Ishikawa (cell line): ENCODE results near the gene SLC22A14.

Experiments
- EGR1 ChIP-seq: IDR thresholded peaks from 2 replicates; pipeline ENCODE4 v1.6.1; 2012
- EP300 ChIP-seq: IDR thresholded peaks from 2 replicates; pipeline ENCODE4 v1.6.1; 2012; ENCODE audit warnings: borderline replicate concordance
- FOXM1 ChIP-seq: IDR thresholded peaks from 2 replicates; pipeline ENCODE4 v1.6.1; 2012; ENCODE audit warnings: low read depth, borderline replicate concordance
- NFIC ChIP-seq: IDR thresholded peaks from 2 replicates; pipeline ENCODE4 v1.6.1; 2012
- RAD21 ChIP-seq: IDR thresholded peaks from 2 replicates; pipeline ENCODE4 v1.6.1; 2012; ENCODE audit warnings: low read depth
- TAF1 ChIP-seq: IDR thresholded peaks from 2 replicates; pipeline ENCODE4 v1.6.1; 2012; ENCODE audit warnings: low read depth, mild to moderate bottlenecking
- ZBTB7A ChIP-seq: IDR thresholded peaks from 2 replicates; pipeline ENCODE4 v1.6.1; 2012; ENCODE audit warnings: low read depth
- TF ChIP-seq, protein P1 (sequence below): IDR thresholded peaks from 2 replicates; pipeline ENCODE4 v1.6.1; 2012; ENCODE audit warnings: low read depth, mild to moderate bottlenecking

DNA sequence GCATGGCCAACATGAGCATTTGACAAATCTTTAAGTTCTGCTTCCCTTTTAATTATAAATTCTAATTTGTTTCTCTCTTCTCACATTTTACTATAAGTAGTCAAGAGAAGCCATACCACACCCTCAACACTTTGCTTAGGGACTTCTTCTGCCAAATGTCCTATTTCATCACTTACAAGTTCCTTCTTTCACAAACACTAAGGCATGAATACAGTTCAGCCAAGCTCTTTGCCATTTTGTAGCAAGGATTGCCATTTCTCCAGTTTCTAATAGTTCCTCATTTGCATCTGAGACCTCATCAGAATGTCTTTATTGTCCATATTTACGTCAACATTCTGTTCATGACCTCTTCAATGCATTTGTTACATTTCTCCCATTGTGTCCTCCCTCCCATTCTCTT is 29.4 kb downstream of the SLC22A14 start:
- TF ChIP-seq ZBTB7A: no peak
- no peak for TF ChIP-seq EGR1
- TF ChIP-seq EP300: no peak
- TF ChIP-seq RAD21: no peak
- no peak for TF ChIP-seq TAF1
- no peak for TF ChIP-seq NFIC
- no peak for TF ChIP-seq FOXM1
- TF ChIP-seq, protein P1, sequence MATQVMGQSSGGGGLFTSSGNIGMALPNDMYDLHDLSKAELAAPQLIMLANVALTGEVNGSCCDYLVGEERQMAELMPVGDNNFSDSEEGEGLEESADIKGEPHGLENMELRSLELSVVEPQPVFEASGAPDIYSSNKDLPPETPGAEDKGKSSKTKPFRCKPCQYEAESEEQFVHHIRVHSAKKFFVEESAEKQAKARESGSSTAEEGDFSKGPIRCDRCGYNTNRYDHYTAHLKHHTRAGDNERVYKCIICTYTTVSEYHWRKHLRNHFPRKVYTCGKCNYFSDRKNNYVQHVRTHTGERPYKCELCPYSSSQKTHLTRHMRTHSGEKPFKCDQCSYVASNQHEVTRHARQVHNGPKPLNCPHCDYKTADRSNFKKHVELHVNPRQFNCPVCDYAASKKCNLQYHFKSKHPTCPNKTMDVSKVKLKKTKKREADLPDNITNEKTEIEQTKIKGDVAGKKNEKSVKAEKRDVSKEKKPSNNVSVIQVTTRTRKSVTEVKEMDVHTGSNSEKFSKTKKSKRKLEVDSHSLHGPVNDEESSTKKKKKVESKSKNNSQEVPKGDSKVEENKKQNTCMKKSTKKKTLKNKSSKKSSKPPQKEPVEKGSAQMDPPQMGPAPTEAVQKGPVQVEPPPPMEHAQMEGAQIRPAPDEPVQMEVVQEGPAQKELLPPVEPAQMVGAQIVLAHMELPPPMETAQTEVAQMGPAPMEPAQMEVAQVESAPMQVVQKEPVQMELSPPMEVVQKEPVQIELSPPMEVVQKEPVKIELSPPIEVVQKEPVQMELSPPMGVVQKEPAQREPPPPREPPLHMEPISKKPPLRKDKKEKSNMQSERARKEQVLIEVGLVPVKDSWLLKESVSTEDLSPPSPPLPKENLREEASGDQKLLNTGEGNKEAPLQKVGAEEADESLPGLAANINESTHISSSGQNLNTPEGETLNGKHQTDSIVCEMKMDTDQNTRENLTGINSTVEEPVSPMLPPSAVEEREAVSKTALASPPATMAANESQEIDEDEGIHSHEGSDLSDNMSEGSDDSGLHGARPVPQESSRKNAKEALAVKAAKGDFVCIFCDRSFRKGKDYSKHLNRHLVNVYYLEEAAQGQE: no peak
